ENCODE results near the gene SIGLEC6. TPM values are rescaled to one million over a fixed set of nuclear protein-coding genes. Genes with fewer than 3 reads are reported as not detected.

SIGLEC6 gene
- not detected in 2 replicates for total RNA-seq
- not detected for polyA plus RNA-seq (2012)

GRCh38 chr19:51531349-51532315, at the start of gene SIGLEC6:
SIGLEC6 (minus strand) TSS chr19:51531670; CDS start chr19:51531648, 22 bp downstream.
- no peak for DNase-seq (ENCODE audit: low read depth)

GRCh38 chr19:51576850-51577249, 45.4 kb upstream of the SIGLEC6 start:
- no peak for DNase-seq (ENCODE audit: low read depth)

DNA sequence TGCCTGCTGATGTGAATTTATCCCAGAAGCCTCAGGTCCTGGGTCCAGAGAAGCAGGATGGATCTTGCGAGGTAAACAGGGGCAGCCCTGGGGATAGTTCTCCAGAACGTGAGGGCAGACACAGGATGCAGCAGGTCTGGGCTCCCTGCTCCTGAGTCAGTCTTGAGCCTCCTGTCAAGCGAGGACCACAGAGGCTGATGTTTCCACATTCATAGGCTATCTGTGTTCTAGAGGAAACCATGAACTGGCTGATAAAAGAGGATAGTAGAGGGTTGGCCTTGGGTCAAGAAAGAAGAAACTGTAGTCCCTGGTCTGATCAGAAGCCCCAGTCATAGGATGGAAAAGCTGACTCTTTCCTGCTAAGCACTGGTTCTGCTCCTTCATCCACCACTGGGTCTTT, 41.9 kb upstream of the SIGLEC6 start:
- no peak for DNase-seq (ENCODE audit: low read depth)

DNA sequence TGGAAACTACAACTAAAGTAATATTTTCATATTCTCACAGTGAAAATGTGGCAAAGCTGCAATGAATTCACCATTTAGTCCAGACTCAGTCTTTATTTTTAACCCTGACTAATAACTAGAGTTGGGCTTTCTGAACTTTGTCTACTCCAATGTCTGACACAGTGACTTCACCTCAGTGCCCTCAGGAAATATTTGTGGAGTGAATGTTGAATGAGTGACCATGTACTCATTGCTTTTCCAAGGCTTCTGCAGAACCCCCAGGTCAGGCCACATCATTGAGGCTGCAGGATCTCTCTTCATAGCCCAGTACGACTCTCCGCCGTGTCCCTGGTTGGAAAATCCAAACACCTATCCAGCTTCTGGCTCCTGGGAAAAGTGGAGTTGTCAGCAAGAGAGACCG, 41.4 kb upstream of the SIGLEC6 start:
- DNase-seq (ENCODE audit: low read depth): peak; percentile 36

- DNase-seq (ENCODE audit: low read depth): no peak
Observed at GRCh38 chr19:51572410-51572809, 40.9 kb upstream of the SIGLEC6 start.

GRCh38 chr19:51571599-51571998, 40.1 kb upstream of the SIGLEC6 start:
- peak; percentile 5 for DNase-seq (ENCODE audit: low read depth)

- DNase-seq (ENCODE audit: low read depth): peak; percentile 98
Observed at GRCh38 chr19:51570962-51571575, 39.6 kb upstream of the SIGLEC6 start, which contains the start of gene ZNF175. ZNF175 (plus strand) TSS chr19:51571283; CDS start chr19:51573330, 2,047 bp downstream.

DNA sequence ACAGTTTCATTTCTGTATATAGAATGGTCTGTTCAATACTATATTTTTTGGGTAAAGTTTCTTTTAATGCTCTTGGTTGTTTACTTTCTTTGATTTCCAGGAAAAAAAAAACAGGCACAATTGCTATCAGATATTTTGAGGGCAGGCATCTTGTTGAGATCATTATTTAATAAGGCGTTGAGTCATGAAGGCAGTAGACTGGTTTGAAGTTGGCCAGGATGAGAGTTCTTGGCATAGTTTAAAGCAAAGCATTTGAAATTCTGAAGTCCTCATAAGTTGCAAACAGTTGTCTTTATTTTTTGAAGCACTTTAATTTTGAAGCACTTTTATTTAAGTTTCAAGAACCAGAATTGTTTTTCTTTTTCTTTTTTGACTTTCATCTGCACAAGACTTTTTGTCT, 37.0 kb upstream of the SIGLEC6 start:
- no peak for DNase-seq (ENCODE audit: low read depth)

GRCh38 chr19:51567583-51567982, 36.1 kb upstream of the SIGLEC6 start:
- no peak for DNase-seq (ENCODE audit: low read depth)

GRCh38 chr19:51566489-51567100, 35.1 kb upstream of the SIGLEC6 start:
- DNase-seq (ENCODE audit: low read depth): no peak

- peak; percentile 13 for DNase-seq (ENCODE audit: low read depth)
Observed at GRCh38 chr19:51565583-51565982, 34.1 kb upstream of the SIGLEC6 start.

GRCh38 chr19:51564791-51565190, 33.3 kb upstream of the SIGLEC6 start:
- no peak for DNase-seq (ENCODE audit: low read depth)

- DNase-seq (ENCODE audit: low read depth): no peak
Observed at GRCh38 chr19:51560339-51560738, 28.9 kb upstream of the SIGLEC6 start.

DNA sequence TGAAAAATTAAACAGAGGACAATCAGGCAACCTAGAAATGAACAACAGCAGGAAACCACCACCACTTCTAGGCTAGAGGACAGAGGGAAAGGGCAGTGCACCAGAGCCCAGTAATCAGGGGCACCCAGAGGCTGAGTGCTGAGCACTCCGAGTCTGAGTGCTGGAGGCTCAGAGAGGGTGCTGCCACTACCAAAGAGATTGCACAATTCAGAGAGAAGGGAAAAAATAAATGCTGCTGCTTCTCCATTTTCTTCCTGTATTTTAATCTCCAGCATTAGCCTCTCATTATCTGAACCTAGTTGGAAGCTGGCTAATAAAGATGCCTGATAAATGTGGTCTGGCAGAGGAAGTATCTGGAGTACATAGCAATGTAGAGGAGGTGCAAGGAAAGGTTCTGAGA, 27.8 kb upstream of the SIGLEC6 start:
- no peak for DNase-seq (ENCODE audit: low read depth)

GRCh38 chr19:51552996-51553725, 21.7 kb upstream of the SIGLEC6 start:
- DNase-seq (ENCODE audit: low read depth): peak; percentile 82

- no peak for DNase-seq (ENCODE audit: low read depth)
Observed at GRCh38 chr19:51552608-51552995, 21.1 kb upstream of the SIGLEC6 start.

DNA sequence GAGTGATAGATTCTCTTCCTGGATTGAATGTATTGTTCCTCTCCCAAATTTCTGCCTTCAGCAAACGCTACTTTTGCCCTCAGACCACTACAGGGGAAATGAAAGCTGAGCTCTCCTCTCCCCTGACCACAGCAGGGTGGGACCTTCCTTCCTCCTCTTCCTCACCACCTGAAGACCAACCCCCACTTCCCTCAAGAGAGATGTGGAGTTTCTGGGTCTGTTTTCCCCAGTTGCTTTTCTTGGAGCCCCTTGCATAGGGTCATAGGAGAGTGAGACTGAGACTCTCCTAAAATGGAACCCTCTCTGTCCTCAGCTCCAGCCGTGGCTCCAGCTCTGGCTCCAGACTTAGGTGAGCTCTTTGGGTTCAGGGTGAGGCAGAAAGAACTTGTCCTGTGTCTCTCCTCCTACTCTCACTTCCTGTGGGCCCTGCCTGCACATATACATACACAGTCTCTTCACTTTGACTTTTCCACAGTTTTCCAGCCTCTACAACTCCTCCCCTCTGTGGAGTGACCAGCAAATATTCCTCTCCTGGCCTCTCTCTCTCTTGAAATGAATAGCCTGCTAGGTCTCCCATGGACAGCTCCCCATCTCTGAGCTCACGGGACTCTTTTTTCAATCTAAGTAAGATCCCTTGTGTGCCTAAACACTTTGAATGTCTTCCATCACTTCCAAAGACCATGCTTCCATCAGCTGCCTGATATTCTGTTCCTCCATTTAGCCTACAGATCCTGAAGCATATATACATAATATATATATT, 20.4 kb upstream of the SIGLEC6 start:
- DNase-seq (ENCODE audit: low read depth): no peak

- no peak for DNase-seq (ENCODE audit: low read depth)
Observed at GRCh38 chr19:51550848-51551672, 19.6 kb upstream of the SIGLEC6 start.

DNA sequence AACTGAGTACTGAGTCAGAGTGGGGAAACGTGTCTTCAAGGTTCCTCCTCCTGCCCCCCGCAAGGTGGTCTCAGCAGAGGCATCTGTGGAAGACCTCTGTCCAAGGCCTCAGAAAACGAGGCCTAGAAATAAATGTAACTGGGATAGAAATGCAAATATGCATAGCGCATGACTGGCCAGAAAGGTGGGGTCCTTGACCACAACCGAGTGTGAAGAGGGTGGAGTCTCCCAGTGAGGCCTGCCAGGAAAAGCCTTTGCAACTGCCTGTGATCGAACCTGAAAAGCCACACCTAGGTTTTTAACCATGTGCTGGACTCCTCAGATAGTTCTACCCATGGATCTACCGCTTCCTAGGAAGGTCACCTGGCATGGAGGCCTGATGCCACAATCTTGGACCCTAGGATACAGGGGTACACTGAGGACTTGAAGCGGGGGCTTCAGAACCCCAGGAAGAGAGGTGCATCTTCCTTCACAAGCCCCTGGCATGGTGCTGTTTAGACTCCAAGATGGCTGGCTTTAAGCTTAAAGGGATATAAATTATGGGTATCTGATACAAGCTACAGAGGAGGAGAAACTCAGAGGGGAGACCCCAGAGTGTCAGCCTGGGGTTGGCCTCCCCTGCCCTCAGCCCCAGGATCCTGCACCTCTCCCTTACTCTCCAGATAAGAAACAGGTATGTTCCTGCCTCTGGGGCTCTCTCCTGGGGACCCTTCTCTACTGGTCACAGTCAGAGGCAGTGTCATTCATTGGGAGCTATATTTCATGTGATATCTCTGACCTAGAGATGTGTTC, 18.3 kb upstream of the SIGLEC6 start:
- no peak for DNase-seq (ENCODE audit: low read depth)
